IPS DF 4.7 (cell line): ENCODE data around the gene OST4.
"Not testable (repeated sequence)": the region's sequence is repeated elsewhere in the genome, so short reads cannot be mapped to it uniquely, and the experiment has no call there.

ENCODE experiments used
- DNase-seq: peaks from one replicate; pipeline ENCODE4 v3.0.0-alpha.2; 2013; ENCODE audit warnings: low spot score; ENCODE audit errors: extremely low read depth

Gene OST4

GRCh38 chr2:27071277-27071989 is at the start of gene OST4:
Gene OST4, minus strand, starts transcription at chr2:27071654.
- no peak for DNase-seq

DNA sequence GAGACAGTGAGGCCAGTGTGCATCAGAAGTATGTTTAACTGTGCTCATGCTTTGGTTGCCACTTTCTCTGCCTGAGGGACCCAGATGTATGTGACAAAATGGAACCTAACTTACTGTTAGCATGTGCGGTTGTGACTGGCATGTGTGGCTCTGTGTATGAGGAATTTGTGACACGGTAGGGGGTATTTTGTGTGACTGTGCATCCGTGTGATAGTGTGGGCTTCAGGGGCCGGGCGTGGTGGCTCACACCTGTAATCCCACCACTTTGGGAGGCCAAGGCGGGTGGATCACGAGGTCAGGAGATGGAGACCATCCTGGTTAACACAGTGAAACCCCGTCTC is 47.8 kb upstream of the OST4 start:
- DNase-seq: not testable (repeated sequence)

GRCh38 chr2:27118525-27119329 is 47.3 kb upstream of the OST4 start, which contains the start of gene CGREF1:
Gene CGREF1, minus strand, starts transcription at chr2:27119128. Its CDS starts 14,762 bp downstream, at chr2:27104366.
- DNase-seq: no peak

- DNase-seq: no peak
Observed at GRCh38 chr2:27117995-27118524, 46.6 kb upstream of the OST4 start.

- no peak for DNase-seq
Observed at GRCh38 chr2:27115519-27115918, 44.1 kb upstream of the OST4 start.

GRCh38 chr2:27111392-27112078 is 40.1 kb upstream of the OST4 start:
- not testable (repeated sequence) for DNase-seq

GRCh38 chr2:27110603-27111352 is 39.3 kb upstream of the OST4 start:
- not testable (repeated sequence) for DNase-seq

- DNase-seq: no peak
Observed at GRCh38 chr2:27109083-27109482, 37.6 kb upstream of the OST4 start.

DNA sequence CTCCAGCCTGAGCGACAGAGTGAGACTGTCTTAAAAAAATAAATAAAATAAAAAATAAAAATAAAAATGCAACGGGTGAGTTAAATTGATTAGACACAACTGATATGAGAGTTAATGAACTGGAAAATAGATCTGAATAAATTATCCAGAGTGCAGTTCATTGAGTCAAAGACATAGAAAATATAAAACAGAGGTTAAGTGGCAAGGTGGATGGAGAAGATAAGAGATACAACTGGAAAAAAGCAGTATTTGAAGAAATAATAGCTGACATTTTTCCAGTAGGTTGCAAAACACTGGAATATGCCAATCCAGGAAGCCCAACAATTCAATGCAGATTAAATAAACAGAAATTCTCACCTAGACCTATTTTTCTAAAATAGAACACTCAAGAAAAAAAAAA is 36.8 kb upstream of the OST4 start:
- DNase-seq: no peak

DNA sequence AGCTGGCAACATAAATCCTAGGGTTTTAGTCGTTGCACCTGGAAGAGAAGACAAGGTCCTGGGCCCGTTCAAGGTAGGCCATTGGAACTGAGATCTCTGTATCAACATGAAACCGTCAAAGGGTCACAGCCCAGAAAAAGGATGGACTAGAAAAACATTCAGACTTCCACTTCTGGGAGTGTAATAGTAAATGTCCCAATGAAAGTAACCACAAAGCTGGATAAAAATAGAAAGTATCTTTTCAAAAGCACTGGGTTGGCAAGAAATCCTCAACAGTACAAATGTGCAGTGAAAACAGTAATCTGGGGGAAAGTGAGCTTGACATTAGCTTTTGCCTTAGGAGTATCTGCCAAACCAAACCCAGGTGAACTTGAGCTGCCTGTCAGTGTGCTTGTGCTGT is 34.5 kb upstream of the OST4 start:
- no peak for DNase-seq

- no peak for DNase-seq
Observed at GRCh38 chr2:27102329-27102728, 30.9 kb upstream of the OST4 start.

GRCh38 chr2:27100036-27100435 is 28.6 kb upstream of the OST4 start:
- DNase-seq: no peak

DNA sequence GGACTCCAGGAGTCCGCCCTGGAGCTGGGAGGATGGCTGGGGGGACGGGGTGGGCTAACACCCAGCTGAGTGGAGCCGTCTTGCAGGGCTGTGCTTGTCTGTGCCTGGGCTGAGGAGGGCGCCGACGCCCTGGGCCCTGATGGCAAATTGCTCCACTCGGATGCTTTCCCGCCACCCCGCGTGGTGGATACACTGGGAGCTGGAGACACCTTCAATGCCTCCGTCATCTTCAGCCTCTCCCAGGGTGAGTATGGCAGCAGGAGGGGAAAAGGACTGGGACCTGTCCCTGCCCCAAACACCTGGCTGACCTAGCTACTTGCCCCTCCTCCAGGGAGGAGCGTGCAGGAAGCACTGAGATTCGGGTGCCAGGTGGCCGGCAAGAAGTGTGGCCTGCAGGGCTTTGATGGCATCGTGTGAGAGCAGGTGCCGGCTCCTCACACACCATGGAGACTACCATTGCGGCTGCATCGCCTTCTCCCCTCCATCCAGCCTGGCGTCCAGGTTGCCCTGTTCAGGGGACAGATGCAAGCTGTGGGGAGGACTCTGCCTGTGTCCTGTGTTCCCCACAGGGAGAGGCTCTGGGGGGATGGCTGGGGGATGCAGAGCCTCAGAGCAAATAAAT is 28.0 kb upstream of the OST4 start:
- DNase-seq: no peak

DNA sequence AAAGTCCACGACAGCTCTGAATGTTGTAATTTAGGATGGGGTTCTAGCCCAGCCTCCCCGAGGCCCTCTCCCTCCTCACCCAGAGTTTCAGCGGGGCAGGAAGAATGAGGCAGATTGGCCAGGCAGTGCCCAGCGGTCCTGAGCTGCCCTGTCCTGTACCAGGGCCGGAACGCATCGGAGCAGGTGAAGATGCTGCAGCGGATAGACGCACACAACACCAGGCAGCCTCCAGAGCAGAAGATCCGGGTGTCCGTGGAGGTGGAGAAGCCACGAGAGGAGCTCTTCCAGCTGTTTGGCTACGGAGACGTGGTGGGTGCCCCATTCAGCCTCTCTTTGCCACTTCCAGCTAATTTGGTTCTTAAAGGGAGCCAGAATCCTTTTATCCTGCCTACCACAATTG is 25.9 kb upstream of the OST4 start:
- DNase-seq: no peak

DNA sequence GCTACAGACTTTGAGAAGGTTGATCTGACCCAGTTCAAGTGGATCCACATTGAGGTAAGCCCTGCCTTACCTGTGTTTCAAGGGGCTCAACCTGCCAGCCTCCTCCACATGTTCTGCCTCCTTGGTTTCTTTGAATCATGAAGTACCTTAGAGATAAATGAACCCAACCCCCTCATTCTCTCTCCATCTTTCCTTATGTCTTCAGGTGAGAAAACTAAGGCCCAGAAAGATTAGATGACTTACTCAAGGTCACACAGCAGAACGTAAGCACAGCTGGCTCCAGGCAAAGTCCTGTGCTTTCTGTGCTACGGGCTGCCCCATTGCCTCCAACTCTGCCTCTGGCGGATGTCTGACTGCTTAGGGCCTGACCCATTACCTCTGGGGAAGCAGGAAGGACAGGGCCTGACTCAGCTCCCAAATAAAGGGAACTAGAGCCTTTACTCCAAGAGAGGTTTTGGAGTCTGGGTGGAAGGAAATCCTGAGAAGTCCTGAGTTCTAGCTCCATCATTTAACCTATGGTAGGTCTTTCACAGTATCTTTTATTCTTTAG is 25.4 kb upstream of the OST4 start:
- DNase-seq: no peak

GRCh38 chr2:27095745-27096651 is 24.5 kb upstream of the OST4 start:
- no peak for DNase-seq

- no peak for DNase-seq
Observed at GRCh38 chr2:27095427-27095744, 23.9 kb upstream of the OST4 start.

GRCh38 chr2:27094353-27094984 is 23.0 kb upstream of the OST4 start:
- DNase-seq: no peak
